H7 (cell line): ENCODE measurements around the gene CDPF1. TPM values are rescaled to one million over a fixed set of nuclear protein-coding genes. Genes with fewer than 3 reads are reported as not detected.
"Not testable (repeated sequence)": the region's sequence is repeated elsewhere in the genome, so short reads cannot be mapped to it uniquely, and the experiment has no call there.

Experiments used
- DNase-seq: peaks from one replicate; pipeline ENCODE4 v3.0.0; 2012
- H3K27me3 ChIP-seq: 2 replicates; pipeline ENCODE4 v1.6.0; 2011; ENCODE audit warnings: mild to moderate bottlenecking, low read length; ENCODE audit not compliant: control insufficient read depth, insufficient read depth
- H3K36me3 ChIP-seq: replicated peaks from 2 replicates; pipeline ENCODE4 v1.5.1; 2011; ENCODE audit warnings: low read length; ENCODE audit not compliant: control insufficient read depth, insufficient read depth
- H3K4me3 ChIP-seq: 2 replicates; pipeline ENCODE4 v1.5.1; 2011; ENCODE audit warnings: low read depth, mild to moderate bottlenecking, control low read depth, low read length, moderate library complexity; ENCODE audit not compliant: insufficient read depth
- total RNA-seq: library from RNA; depleted of rRNA; stranded (reverse); fragments of >200 nt; shearing (Covaris generic); gene quantifications from 2 replicates; pipeline ENCODE4 v1.2.3, GENCODE V29; 2014

The CDPF1 gene
- total RNA-seq, 1 experiment from 2014 or later, result 24.5 TPM

- H3K27me3 ChIP-seq, result no peaks in the 10 kb centered on the region
- no peak for DNase-seq
- peaks cover 10% of the 10 kb centered on the region for H3K36me3 ChIP-seq
- no peak overlapping the region for H3K4me3 ChIP-seq
Measured at GRCh38 chr22:46273432-46274148, 23.5 kb upstream of the CDPF1 start.

DNA sequence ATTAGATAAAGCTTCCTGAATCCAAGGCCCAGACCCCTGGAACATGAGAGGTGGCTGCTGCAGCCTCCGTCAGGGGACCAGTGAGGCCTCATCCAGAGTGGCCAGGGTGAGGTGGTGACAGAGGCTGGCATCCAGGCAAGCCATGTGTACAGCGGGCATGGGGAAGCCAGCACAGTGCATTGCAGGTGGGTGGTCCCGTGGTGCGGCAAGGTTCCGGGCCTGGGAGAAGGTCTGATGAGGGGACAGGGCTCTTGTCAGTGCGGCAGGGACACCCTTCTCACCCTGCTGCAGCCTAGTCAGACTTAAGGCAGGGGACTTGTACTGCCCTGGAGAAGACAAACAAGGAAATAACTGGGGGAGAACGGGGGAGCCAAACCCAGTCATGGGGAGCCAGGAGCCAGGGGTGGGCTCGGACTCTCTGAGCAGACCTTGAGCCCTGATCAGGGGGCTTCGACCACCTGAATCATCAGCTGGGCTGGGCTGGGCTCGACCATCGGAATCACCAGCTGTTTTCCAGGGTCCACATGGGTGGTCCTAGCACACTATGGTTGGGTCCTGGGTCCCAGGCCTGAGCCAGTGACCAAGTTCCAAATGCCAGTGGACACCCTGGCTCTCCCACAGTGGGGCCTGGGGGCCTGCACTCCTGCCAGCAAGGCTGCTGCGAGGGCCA is 22.8 kb upstream of the CDPF1 start:
- Histone ChIP-seq H3K36me3 (peaks cover 10% of the 10 kb centered on the region), H3K27me3 (no peaks in the 10 kb centered on the region), H3K4me3 (no peak overlapping the region)
- DNase-seq, result no peak

GRCh38 chr22:46272196-46272595 is 22.1 kb upstream of the CDPF1 start:
- Histone ChIP-seq H3K27me3 (no peaks in the 10 kb centered on the region), H3K4me3 (no peak overlapping the region), H3K36me3 (peaks cover 10% of the 10 kb centered on the region)
- DNase-seq, result no peak

GRCh38 chr22:46269564-46269963 is 19.5 kb upstream of the CDPF1 start:
- DNase-seq, result peak; percentile 25
- Histone ChIP-seq H3K4me3 (no peak overlapping the region), H3K36me3 (peaks cover 2% of the 10 kb centered on the region), H3K27me3 (no peaks in the 10 kb centered on the region)

DNA sequence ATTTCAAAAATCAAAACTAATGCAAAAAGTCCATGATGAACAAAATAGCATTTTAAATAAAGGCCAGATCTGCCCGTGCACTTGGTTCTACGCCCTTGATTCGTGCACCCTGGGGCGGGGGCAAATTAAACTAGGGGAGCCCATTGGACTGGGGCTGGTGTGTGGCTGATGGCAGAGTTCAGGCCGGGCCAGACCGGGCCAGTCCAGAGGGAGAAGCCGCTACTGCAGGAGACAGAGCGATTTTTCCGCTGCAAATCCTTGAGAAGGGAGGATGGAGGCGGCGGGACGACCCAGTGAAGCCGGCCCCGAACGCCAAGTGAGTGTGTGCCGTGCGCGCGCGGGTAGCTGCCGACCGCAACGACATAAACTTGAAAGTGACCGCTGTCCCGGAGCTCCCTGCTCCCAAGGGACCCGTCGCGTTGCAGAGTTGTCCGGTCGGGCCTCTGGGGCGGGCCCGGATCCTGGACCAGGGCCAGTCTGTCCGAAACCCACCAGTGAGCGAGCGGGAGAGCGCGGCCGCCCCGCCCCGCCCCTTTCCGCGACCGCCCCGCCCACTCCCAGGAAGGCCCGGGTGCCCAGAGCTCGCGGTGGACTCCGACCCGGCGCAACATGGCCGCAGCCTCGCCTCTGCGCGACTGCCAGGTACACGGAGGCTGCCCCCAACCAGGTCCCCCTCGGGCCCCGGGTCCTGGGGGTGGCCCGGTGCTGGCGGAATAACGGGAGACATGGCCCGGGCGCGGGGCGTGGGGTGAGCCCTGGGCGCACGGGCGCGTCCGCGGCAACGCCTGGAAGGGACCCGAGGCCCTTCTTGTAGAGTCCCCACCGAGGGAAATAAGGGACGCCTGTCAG is 17.6 kb upstream of the CDPF1 start, which contains the start of gene TTC38:
TSS of gene TTC38 (plus strand) at position 578 of the 849 bp plus-strand sequence. CDS start at position 610, 32 bp downstream.
- peaks cover 1% of the 10 kb centered on the region for H3K36me3 ChIP-seq
- H3K4me3 ChIP-seq, result peak within 1 kb of the TSS; percentile 69
- DNase-seq, result peak; percentile 99
- H3K27me3 ChIP-seq, result peaks cover 7% of the 10 kb centered on the region; the same call in 1 of the 2 replicates

DNA sequence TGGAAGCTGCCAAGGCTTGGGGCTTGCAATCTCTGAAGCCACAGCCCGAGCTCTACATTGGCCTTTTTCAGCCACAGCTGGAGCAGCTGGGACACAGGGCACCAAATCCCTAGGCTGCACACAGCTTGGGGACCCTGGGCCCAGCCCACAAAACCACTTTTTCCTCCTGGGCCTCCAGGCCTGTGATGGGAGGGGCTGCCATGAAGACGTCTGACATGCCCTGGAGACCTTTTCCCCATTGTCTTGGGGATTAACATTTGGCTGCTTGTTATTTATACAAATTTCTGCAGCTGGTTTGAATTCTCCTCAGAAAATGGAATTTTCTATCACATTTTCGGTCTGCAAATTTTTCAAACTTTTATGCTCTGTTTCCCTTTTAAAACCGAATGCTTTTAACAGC is 15.5 kb upstream of the CDPF1 start:
- H3K36me3 ChIP-seq, H3K27me3 ChIP-seq, H3K4me3 ChIP-seq, DNase-seq: not testable (repeated sequence)

DNA sequence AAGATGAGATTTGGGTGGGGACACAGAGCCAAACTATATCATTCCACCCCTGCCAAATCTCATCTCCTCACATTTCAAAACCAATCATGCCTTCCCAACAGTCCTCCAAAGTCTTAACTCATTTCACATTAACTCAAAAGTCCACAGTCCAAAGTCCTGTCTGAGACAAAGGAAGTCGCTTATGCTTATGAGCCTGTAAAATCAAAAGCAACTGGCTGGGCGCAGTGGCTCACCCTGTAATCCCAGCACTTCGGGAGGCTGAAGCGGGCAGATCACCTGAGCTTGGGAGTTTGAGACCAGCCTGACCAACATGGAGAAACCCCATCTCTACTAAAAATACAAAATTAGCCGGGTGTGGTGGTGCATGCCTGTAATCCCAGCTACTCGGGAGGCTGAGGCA is 14.4 kb upstream of the CDPF1 start:
- DNase-seq, H3K36me3 ChIP-seq, H3K27me3 ChIP-seq, H3K4me3 ChIP-seq: not testable (repeated sequence)

DNA sequence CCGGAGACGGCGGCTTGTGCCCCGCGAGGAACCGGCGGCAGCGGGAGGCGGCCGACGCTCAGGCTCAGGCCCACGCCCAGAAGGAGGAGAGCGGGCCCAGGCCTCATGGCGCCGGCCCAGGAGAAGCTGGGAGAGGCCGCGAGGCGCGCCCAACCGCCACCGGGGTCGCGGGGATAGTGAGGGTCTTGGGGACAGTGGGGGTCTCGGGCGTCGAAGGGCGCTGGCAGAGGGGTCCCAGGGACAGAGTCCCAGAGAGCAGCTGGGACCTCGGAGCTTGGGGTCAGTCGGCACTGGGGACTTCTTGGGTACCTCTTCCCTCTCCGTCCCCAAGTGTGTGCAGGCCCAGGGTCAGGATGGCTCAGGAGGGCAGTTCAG is 13.1 kb upstream of the CDPF1 start, which contains the start of gene PKDREJ:
TSS of gene PKDREJ (minus strand) at position 128 of the 375 bp plus-strand sequence. CDS start at position 107, 21 bp downstream.
- DNase-seq, result no peak
- Histone ChIP-seq H3K4me3 (peak within 1 kb of the TSS; percentile 3; the same call in 1 of the 2 replicates), H3K36me3 (no peaks in the 10 kb centered on the region), H3K27me3 (peaks cover 7% of the 10 kb centered on the region; the same call in 1 of the 2 replicates)

DNA sequence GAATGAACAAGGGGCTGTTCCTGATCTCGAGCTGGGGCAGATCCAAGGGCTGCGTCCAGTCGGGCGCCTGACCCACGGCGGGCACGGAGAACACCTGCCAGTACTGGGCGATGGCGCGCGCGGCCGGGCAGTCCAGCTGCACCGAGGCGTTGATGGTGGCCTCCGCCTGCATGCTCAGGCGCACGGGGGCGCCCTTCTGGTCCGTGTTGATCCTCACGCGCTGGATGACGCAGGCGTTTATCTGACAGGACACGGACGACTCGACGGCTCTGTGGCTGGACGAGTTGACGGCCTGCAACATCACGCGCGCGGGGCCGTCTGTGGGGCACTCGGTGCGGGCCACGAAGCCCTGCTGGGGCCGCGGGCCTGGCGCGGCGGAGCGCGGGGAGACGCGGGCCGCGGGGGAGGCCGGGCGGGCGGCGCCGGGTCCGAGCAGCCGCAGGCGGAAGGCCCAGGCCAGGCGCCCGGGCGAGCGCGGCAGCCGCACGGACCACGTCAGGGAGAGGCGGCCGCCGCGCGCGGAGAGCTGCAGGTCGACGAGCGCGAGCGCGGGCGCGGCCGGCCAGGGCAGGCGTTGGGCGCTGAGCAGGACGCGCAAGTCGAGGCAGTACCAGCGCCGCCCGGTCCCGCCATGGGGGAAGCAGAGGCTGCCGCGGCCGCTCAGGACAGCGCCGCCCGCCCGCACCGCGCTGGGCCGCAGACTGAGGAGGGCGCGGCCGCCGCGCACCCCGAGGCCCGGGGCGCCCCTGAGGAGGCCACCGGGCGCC is 12.5 kb upstream of the CDPF1 start:
- peak; percentile 90 for DNase-seq
- H3K4me3 ChIP-seq, result peak overlapping the region; percentile 3; the same call in 1 of the 2 replicates
- H3K27me3 ChIP-seq, result peaks cover 7% of the 10 kb centered on the region; the same call in 1 of the 2 replicates
- no peaks in the 10 kb centered on the region for H3K36me3 ChIP-seq

DNA sequence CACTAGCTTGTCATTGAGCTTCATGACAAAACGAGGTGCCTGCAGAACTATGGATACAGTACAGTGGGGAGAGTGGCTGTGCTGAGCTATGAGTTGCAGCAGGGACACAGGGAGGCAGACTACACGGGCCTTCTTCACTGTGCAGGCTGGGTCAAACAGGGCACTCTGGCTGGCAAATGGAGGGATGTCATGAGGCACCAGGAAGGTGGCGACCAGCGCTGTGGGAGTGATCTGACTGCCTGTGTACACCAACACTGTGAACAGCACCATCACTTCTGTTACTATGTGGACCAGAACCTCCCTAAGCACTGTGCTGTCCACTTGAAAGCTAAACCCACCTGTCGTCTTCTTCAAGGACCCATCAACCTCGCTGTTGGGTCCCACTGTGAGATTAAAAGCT is 9.9 kb upstream of the CDPF1 start:
- DNase-seq, result no peak
- H3K36me3 ChIP-seq, result no peaks in the 10 kb centered on the region
- H3K27me3 ChIP-seq, result peaks cover 7% of the 10 kb centered on the region; the same call in 1 of the 2 replicates
- H3K4me3 ChIP-seq, result no peak overlapping the region

DNA sequence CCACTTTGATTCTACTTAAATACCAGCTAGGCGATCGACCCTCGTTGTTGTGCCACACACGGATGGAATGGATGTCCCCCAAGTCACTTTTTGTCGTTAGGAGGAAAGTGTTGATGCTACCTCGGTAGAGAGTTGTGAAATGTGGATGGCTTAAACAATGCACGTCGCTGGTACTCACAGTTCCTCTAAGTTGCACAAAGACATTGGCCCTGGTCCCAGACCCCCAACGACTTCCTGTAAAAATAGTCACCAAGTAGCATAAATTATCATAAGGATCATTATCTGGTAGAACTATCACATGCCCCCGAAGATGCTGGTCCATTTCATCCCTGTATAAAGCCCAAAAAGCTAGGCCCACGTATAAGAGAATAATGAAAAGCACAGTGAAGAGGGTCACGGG is 9.3 kb upstream of the CDPF1 start:
- H3K4me3 ChIP-seq, result no peak overlapping the region
- DNase-seq, result no peak
- H3K36me3 ChIP-seq, result no peaks in the 10 kb centered on the region
- H3K27me3 ChIP-seq, result peaks cover 7% of the 10 kb centered on the region; the same call in 1 of the 2 replicates

DNA sequence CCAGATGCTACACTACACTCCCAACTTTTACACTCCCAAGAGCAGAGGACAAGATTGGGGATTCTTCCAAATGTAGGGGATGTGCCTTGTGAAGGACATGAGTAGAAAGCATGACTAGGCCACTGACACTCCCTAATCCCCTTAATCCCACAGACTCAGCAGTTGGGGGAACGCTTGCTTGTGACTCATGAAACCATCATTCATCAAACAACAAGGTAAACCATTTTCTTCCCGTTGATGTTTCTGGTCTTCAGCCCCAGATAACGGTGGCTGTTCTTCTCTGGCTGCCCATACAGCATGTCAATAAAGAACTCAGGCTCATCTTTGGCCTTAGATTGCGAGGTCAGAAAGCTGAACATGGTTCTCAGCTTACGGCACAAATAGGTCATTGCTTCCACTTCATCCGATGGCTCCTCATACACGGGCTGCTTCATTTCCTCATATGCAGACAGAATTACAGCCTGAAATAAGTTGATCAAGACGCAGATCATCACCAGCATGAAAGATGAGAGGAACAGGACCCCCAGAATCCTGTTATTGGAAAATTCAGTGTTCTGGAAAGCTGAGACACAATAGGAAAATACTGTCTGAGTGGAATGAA is 6.4 kb upstream of the CDPF1 start:
- no peak for DNase-seq
- Histone ChIP-seq H3K4me3 (no peak overlapping the region), H3K36me3 (no peaks in the 10 kb centered on the region), H3K27me3 (no peaks in the 10 kb centered on the region)

DNA sequence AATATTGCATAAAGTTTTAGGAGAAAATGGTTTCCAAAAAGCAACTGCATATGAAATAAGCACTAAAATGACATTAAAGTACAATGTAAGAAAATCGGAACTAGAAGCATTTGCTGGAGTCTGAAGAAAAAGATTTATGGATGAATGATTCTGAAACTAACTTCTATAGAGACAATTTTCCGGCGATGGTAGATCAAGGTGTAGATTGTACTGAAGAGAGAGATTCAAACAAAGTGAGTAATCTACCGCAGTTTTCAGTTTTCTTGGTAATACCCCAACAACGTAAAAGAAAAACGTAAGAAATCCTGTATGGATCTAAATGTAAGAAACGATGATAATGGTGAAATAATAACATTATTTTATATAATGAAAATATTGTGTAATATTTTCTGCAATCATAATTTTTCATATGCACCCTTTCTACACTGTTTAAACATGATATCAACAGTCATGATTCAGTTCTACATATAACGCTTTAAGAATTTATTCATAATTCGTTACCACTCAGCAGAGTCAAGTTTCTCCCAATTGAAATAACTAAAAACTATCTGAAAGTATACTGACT is 1.8 kb upstream of the CDPF1 start:
- DNase-seq, result no peak
- H3K36me3 ChIP-seq, result no peaks in the 10 kb centered on the region
- H3K4me3 ChIP-seq, result no peak overlapping the region
- peaks cover 5% of the 10 kb centered on the region; the same call in 1 of the 2 replicates for H3K27me3 ChIP-seq
